ENCODE data around the gene POLR3K. TPM values are rescaled to one million over a fixed set of nuclear protein-coding genes. Genes with fewer than 3 reads are reported as not detected.
A peak's percentile ranks its signal among the peaks of the same experiment; 100 is the strongest.

The POLR3K gene
- total RNA-seq, 1 experiment from 2014 or later = 53.6 TPM

- no peak overlapping the region for H4K8ac ChIP-seq (replicated peaks; ENCODE audit: insufficient read length, low read depth, low read length)
- DNase-seq = no peak
- Mint-ChIP-seq H3K27me3 (ENCODE audit: low read depth) (no peaks in the 10 kb centered on the region), H3K36me3 (ENCODE audit: insufficient read depth in 1 of 3, low read depth in 3 of 3) (peaks cover 0 to 20% (median 2%) of the 10 kb centered on the region in 3 experiments; a peak in 2 of 7 replicates), H3K27ac (peak overlapping the region in 2 of 3 experiments; percentile 22 to 28; a peak in 1 of 7 replicates), H3K4me1 (no peaks in the 10 kb centered on the region), H3K4me3 (no peak overlapping the region), H3K9me3 (no peaks in the 10 kb centered on the region; a peak in 1 of 5 replicates)
- no peak overlapping the region for H2BK5ac ChIP-seq (ENCODE audit: insufficient read length, low read length)
- H3K4ac ChIP-seq (ENCODE audit: low read depth, low read length) = no peak overlapping the region
- no peak overlapping the region for H3T11ph ChIP-seq (ENCODE audit: low read length)
- no peak overlapping the region for H2AK5ac ChIP-seq (ENCODE audit: insufficient read length, low read length)
- TF ChIP-seq CTCF (conservative IDR thresholded peaks at IDR 0.05) = no peak
- H2BK12ac ChIP-seq (ENCODE audit: insufficient read length, low read depth, low read length) = no peak overlapping the region
- no peaks in the 10 kb centered on the region for H3K79me1 ChIP-seq (ENCODE audit: insufficient read depth, low read depth, low read length, poor library complexity, severe bottlenecking)
- H4K20me1 ChIP-seq (ENCODE audit: control insufficient read depth, insufficient read depth, insufficient read length) = no peaks in the 10 kb centered on the region
- H2AFZ ChIP-seq (ENCODE audit: low read length) = no peak overlapping the region
- no peak overlapping the region for H3K9ac ChIP-seq (ENCODE audit: extremely low read depth, insufficient read length, low read length)
- H3K23ac ChIP-seq (ENCODE audit: insufficient read length, low read depth, low read length) = no peak overlapping the region
- no peak overlapping the region for H3K4me2 ChIP-seq (ENCODE audit: insufficient read depth, insufficient read length, low read length)
- H3K9me3 ChIP-seq (ENCODE audit: control insufficient read depth, low read depth, low read length) = no peaks in the 10 kb centered on the region
- H2BK15ac ChIP-seq (ENCODE audit: low read depth, low read length) = no peak overlapping the region
- H3K4me1 ChIP-seq (ENCODE audit: insufficient read depth, low read length) = no peaks in the 10 kb centered on the region
- no peak overlapping the region for H3K18ac ChIP-seq (ENCODE audit: insufficient read length, low read depth, low read length)
- no peak overlapping the region for H3K56ac ChIP-seq (ENCODE audit: insufficient read length, low read depth, low read length)
- no peak overlapping the region for H4K91ac ChIP-seq (ENCODE audit: insufficient read length, low read depth, low read length)
- no peak overlapping the region for H4K5ac ChIP-seq (ENCODE audit: insufficient read length, low read depth, low read length)
- no peak overlapping the region for H3K27ac ChIP-seq (ENCODE audit: insufficient read length, low read depth, low read length)
- H3K27me3 ChIP-seq (ENCODE audit: insufficient read depth, low read length) = no peaks in the 10 kb centered on the region
- H3K79me2 ChIP-seq (ENCODE audit: insufficient read depth, low read length) = no peaks in the 10 kb centered on the region
- WGBS (ENCODE audit: extremely low coverage, insufficient read length, low lambda C conversion rate) = no CpG with 5 or more reads among the region's 8 CpGs
- H3K14ac ChIP-seq (ENCODE audit: insufficient read depth, low read length) = no peak overlapping the region
- H2BK20ac ChIP-seq (ENCODE audit: low read depth, low read length, poor library complexity, severe bottlenecking) = no peak overlapping the region
- H2BK120ac ChIP-seq (ENCODE audit: low read depth, low read length, poor library complexity, severe bottlenecking) = no peak overlapping the region
- H3K23me2 ChIP-seq (ENCODE audit: insufficient read length, low read depth, low read length, poor library complexity, severe bottlenecking) = no peaks in the 10 kb centered on the region
These were observed 44.4 kb upstream of the POLR3K start for GRCh38 chr16:97822-98221.

Measured in H9 (cell line).